NCI-H1048 (cell line): ENCODE measurements around the gene CCDC63.
"Not testable (repeated sequence)": the region's sequence is repeated elsewhere in the genome, so short reads cannot be mapped to it uniquely, and the experiment has no call there.

Source experiments
- DNase-seq: peaks from one replicate; lab custom pipeline; 2025; lab: John Stamatoyannopoulos, UW

Gene CCDC63

GRCh38 chr12:110923192-110923591 lies 76.4 kb downstream of the CCDC63 start:
- no peak for DNase-seq

- DNase-seq, result no peak
These were observed 77.0 kb downstream of the CCDC63 start for GRCh38 chr12:110923692-110924334.

GRCh38 chr12:110927546-110927945 lies 80.8 kb downstream of the CCDC63 start:
- no peak for DNase-seq

GRCh38 chr12:110928700-110929099 lies 81.9 kb downstream of the CCDC63 start:
- no peak for DNase-seq

GRCh38 chr12:110929818-110930217 lies 83.0 kb downstream of the CCDC63 start:
- DNase-seq, result no peak

GRCh38 chr12:110930348-110931314 lies 83.8 kb downstream of the CCDC63 start:
- DNase-seq, result no peak

- no peak for DNase-seq
These were observed 84.5 kb downstream of the CCDC63 start for GRCh38 chr12:110931315-110931728.

- no peak for DNase-seq
These were observed 85.3 kb downstream of the CCDC63 start for GRCh38 chr12:110932046-110932445.

- no peak for DNase-seq
These were observed 86.7 kb downstream of the CCDC63 start for GRCh38 chr12:110933326-110933974.

- DNase-seq, result no peak
These were observed 87.5 kb downstream of the CCDC63 start for GRCh38 chr12:110934093-110934852.

GRCh38 chr12:110935588-110935987 lies 88.8 kb downstream of the CCDC63 start:
- DNase-seq, result no peak

- no peak for DNase-seq
These were observed 89.7 kb downstream of the CCDC63 start for GRCh38 chr12:110936367-110937103.

- DNase-seq, result no peak
These were observed 90.4 kb downstream of the CCDC63 start for GRCh38 chr12:110937104-110937641.

- no peak for DNase-seq
These were observed 93.5 kb downstream of the CCDC63 start for GRCh38 chr12:110940296-110940695.

- no peak for DNase-seq
These were observed 94.1 kb downstream of the CCDC63 start for GRCh38 chr12:110940933-110941332.

GRCh38 chr12:110941391-110941790 lies 94.6 kb downstream of the CCDC63 start:
- no peak for DNase-seq

GRCh38 chr12:110943373-110943772 lies 96.6 kb downstream of the CCDC63 start:
- no peak for DNase-seq

- no peak for DNase-seq
These were observed 101.3 kb downstream of the CCDC63 start for GRCh38 chr12:110948041-110948440.

- DNase-seq, result not testable (repeated sequence)
These were observed 103.7 kb downstream of the CCDC63 start for GRCh38 chr12:110950466-110950865.

GRCh38 chr12:110950867-110951266 lies 104.1 kb downstream of the CCDC63 start:
- DNase-seq, result not testable (repeated sequence)
